D721Med (cell line): Measurements from ENCODE around the gene IGF1R.

Experiments used
- DNase-seq: peaks from one replicate; pipeline ENCODE4 v3.0.0; 2011; ENCODE audit warnings: low spot score; ENCODE audit not compliant: insufficient read length
- FAIRE-seq: peaks from 2 replicates; lab custom pipeline; 2011; peaks lifted over from hg19 to GRCh38; lab: Jason Lieb, UNC
- TF ChIP-seq, protein P1 (sequence below): IDR thresholded peaks from 2 replicates; pipeline ENCODE4 v1.5.1; 2012; ENCODE audit warnings: mild to moderate bottlenecking, control low read depth; ENCODE audit not compliant: insufficient read depth; ENCODE audit errors: missing control alignments

The IGF1R gene

DNA sequence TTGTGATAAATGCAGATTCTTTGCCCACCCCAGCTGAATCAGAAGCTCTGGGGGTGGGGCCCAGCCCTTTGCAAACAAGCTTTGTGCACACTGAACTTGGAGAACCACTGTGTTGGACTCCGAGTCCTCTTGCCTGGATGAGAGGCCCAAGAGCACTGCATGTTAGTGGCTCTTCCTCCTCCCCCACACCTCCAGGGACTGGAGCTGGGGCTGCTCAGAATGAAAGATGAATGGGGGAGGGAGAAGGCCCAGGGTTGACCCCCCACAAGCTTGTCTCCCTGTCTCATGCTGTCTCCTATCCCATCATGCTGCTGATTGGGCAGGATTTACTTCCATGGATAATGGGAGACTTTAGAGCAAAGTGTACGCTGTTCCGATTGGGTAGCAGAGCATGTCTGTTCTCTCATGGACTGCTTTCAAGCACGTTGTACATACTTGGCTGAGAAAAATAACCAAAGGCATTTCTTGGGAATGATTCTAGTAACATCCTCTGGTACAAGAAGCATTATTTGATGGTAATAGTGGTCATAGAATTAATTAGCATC lies 259.7 kb downstream of the IGF1R start:
- TF ChIP-seq, protein P1, sequence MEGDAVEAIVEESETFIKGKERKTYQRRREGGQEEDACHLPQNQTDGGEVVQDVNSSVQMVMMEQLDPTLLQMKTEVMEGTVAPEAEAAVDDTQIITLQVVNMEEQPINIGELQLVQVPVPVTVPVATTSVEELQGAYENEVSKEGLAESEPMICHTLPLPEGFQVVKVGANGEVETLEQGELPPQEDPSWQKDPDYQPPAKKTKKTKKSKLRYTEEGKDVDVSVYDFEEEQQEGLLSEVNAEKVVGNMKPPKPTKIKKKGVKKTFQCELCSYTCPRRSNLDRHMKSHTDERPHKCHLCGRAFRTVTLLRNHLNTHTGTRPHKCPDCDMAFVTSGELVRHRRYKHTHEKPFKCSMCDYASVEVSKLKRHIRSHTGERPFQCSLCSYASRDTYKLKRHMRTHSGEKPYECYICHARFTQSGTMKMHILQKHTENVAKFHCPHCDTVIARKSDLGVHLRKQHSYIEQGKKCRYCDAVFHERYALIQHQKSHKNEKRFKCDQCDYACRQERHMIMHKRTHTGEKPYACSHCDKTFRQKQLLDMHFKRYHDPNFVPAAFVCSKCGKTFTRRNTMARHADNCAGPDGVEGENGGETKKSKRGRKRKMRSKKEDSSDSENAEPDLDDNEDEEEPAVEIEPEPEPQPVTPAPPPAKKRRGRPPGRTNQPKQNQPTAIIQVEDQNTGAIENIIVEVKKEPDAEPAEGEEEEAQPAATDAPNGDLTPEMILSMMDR: no peak
- no peak for DNase-seq
- no peak for FAIRE-seq

DNA sequence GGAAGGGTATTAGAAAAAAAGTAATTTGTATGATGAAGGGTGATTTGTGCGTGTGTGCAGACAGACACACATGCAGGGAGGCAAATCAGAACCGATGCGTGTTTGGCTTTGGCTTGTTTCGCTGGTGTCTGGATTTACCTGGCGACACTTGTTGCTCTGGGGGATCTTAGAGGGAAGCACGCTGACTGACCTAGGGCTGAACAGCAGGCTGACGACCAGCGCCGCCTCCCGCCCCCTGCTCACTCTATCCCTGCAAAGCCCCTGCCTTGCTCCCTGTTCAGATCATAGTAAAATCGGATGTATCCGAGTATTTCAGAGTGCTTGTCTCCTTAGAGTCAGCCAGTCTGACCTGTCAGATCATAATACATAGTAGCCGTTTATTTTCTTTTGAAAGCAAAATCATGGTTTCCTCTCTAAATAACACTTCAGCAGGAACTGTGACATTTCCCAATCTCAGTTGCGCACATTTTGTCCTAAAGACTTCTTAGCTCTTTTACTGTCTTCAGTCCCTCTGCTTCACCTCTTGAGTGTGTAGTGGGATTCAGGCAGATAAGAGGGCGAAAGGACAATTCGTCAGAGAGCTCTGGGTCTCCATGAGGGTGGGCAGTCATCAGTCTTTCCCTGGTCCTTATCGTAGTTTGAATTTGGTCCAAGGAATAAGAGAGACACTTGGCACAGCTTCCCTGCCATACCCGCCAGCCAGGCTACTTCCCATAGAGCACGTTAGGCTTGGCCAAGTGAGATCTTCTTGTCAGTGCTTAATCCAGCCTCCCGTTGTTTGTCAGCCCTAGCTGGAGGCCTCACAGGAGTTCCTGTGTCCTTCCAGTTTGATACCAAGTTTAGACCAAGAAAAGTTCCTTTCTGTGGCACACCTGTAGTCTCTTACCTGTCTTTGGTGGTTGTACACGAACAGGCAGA lies 261.9 kb downstream of the IGF1R start:
- TF ChIP-seq, protein P1: no peak
- no peak for FAIRE-seq
- no peak for DNase-seq

GRCh38 chr15:98914626-98915025 lies 266.3 kb downstream of the IGF1R start:
- no peak for FAIRE-seq

DNA sequence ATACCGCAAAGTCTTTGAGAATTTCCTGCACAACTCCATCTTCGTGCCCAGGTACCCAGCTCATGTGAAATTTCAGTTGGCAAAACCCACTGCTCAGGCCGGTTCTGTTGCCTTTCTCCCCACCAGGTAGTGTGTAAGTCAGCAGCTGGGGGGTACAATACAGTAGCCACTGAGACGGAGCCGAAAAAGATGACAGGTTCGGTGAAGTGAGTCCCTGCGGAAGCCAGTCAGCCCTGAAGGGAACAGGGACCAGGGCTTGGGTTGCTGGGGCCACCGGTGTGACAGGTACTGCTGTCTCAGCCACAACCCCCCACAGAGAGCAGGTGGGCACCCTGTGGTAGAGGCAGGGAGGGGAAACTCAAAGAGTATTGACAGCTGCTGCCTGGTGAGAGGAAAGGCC lies 268.5 kb downstream of the IGF1R start:
- no peak for FAIRE-seq
- DNase-seq: no peak
- TF ChIP-seq, protein P1: no peak

More at GRCh38 chr15:98914626-98915025, 266.3 kb downstream of the IGF1R start:
- TF ChIP-seq, protein P1: no peak
- DNase-seq: no peak

- TF ChIP-seq, protein P1: no peak
- FAIRE-seq (no peak), DNase-seq (no peak)
These were observed 269.1 kb downstream of the IGF1R start for GRCh38 chr15:98917417-98917816.

DNA sequence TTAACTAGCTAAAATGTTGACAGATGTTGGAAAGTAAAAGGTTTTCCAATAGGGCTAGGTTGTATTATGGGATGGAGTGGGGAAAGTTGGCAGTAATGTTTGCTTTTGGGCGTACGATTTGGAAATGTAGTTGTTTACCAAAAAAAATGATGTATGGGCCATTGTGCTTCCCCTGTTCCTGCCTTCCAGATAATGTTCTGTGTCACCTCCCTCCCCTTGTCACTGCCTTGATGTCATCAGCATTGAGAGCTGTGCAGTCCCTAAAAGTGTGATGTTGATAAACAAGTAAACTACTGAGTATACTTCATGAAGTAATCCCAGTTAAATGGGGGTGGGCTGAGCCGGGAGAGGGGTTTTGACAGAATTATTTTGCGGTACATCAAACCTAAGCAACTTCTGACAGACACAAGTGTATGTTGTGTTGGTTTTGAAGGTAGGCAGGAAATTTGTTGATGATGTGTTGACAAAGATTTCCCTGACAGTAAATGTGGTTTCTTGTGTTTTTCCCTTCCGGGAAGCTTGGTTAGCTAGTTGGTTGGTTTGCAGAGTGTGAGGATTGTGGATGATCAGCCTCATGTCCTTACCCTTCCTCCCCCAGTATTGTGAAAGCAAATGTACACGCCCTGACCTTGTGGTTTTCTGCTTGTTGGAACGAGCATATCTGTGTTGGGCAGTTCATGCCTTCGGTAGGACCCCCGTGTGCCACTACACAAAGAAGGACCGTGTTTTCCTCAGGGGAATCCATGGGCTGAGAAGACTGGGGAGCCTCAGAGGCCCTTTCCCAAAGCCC lies 271.9 kb downstream of the IGF1R start:
- no peak for FAIRE-seq
- no peak for DNase-seq
- TF ChIP-seq, protein P1: no peak
